Epithelial cell of proximal tubule (primary cell): ENCODE measurements around the gene GFPT1. TPM values are rescaled to one million over a fixed set of nuclear protein-coding genes. Genes with fewer than 3 reads are reported as not detected.

Experiments
- DNase-seq: peaks from one replicate; pipeline ENCODE4 v3.0.0-alpha.2; 2011; ENCODE audit warnings: low read depth
- H3K4me3 ChIP-seq: 2 replicates; pipeline ENCODE4 v1.5.1; 2011; ENCODE audit warnings: low read depth, mild to moderate bottlenecking, low read length
- total RNA-seq: library from RNA; depleted of rRNA; stranded (reverse); fragments of >200 nt; gene quantifications from 2 replicates; pipeline ENCODE4 v1.2.3, GENCODE V29; 2015
- TF ChIP-seq, protein P1 (sequence below): conservative IDR thresholded peaks from 2 replicates; pipeline ENCODE4 v1.5.1; 2012; ENCODE audit warnings: low read depth, mild to moderate bottlenecking, low read length

GFPT1 gene
- total RNA-seq, 1 donor from 2014 or later, result 20.3 TPM

DNA sequence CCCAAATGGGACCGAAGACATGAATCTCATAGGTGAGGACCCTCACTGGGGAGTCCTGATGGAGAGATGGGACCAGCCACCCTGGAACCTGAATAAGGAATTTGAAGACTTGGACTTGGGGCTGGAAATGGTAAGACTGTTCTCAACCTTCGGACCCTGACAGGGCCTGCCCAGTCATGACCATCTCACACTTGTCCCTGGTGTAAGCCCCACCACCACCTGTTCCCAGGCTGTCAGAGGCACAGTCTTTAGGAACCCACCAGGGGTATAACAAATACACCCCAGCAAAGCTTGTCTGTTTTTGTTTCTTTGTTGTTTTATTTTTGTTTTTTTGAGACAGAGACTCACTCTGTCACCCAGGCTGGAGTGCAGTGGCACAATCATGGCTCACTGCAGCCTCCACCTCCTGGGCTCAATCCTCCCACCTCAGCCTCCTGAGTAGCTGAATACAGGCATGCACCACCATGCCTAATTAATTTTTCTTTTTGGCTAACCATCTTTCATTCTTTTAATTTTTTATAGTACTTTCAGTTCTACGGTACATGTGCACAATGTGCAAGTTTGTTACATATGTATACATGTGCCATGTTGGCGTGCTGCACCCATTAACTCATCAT is 106.1 kb downstream of the GFPT1 start:
- H3K4me3 ChIP-seq, result no peak overlapping the region
- no peak for DNase-seq
- TF ChIP-seq, protein P1, sequence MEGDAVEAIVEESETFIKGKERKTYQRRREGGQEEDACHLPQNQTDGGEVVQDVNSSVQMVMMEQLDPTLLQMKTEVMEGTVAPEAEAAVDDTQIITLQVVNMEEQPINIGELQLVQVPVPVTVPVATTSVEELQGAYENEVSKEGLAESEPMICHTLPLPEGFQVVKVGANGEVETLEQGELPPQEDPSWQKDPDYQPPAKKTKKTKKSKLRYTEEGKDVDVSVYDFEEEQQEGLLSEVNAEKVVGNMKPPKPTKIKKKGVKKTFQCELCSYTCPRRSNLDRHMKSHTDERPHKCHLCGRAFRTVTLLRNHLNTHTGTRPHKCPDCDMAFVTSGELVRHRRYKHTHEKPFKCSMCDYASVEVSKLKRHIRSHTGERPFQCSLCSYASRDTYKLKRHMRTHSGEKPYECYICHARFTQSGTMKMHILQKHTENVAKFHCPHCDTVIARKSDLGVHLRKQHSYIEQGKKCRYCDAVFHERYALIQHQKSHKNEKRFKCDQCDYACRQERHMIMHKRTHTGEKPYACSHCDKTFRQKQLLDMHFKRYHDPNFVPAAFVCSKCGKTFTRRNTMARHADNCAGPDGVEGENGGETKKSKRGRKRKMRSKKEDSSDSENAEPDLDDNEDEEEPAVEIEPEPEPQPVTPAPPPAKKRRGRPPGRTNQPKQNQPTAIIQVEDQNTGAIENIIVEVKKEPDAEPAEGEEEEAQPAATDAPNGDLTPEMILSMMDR, result no peak

DNA sequence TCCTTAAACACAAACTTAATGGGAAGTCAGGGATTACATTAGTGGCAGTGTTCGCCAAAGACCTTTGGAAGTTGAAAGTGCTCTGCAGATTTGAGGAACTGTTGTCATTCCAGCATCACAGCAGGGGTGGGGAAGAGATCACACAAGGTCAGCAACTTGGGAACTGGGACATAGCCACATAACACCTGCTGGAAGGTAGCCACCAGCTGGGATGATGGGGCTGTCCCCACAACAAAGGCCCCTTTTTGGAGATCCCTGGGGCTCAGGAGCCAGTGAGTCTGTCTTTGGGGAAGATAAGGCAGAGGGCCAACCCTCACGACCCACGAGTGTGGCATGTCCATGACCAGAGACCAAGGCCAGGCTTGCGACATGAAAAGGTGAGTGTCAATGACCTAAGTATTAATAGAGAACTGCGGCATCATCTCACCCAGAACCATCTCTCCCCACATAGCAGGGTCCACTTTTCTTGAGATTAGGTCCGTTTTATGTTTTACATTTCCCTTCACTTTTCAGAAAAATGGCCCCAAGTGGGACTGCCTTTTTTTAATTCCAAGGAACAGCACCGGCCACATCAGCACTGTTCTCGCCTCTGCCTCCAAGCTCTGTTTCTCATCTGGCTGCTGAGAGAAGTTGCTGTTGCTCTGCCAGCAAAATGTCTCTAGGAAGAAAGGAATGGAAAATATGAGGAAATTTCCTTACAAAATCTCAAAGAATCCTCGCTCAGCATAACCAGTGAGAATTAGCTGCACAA is 106.9 kb downstream of the GFPT1 start:
- DNase-seq, result no peak
- H3K4me3 ChIP-seq, result no peak overlapping the region
- TF ChIP-seq, protein P1, result no peak

DNA sequence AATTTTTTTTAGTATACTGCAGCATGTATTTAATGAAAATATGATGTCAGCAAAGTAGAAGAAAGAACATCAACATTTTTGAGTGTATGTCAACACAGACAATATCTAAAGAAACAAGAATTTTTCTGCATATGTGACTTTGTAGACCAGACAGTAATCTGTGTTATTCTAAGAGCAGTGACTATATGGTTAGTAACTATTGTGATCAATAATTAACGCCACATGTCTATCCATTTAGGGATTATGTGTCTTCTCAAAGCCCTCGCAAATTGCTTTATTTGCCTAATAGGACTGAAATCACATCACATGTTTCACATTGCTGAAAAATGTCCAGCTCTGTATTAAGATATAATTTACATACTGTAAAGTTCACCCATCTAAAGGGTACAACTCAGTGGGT is 107.8 kb downstream of the GFPT1 start:
- TF ChIP-seq, protein P1, result no peak
- no peak for DNase-seq
- H3K4me3 ChIP-seq, result no peak overlapping the region

GRCh38 chr2:69278366-69278765 is 108.7 kb downstream of the GFPT1 start:
- TF ChIP-seq, protein P1, result no peak
- no peak for DNase-seq

DNA sequence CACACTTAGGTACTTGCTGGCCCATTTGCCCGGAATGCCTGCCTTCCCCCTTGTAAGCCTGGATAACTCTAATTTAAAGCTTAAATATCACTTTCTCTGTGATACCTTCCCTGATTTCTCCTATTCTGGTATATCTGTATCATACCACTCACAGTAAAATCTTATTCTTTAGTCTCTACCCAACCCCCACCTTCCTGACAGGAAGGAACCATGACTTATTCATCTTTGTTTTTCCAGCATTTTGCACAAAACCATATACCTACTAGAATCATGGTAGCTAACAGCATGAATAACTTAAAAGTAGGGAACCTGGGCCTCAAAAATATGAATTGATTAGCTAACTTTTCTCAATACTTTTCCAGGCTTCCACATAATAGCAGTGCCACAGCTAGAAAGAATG is 111.5 kb downstream of the GFPT1 start:
- DNase-seq, result no peak
- no peak overlapping the region for H3K4me3 ChIP-seq
- TF ChIP-seq, protein P1, result no peak

More at GRCh38 chr2:69278366-69278765, 108.7 kb downstream of the GFPT1 start:
- no peak overlapping the region for H3K4me3 ChIP-seq

- TF ChIP-seq, protein P1, result no peak
- H3K4me3 ChIP-seq, result no peak overlapping the region
- no peak for DNase-seq
These were observed 114.1 kb downstream of the GFPT1 start for GRCh38 chr2:69272803-69273471.
